ENCODE data around the gene LARGE1.

- no peak for TF ChIP-seq CTCF (IDR thresholded peaks at IDR 0.05 in 8 of 11, conservative IDR thresholded peaks at IDR 0.05 in 3 of 11)
- no peak for TF ChIP-seq POLR2A (IDR thresholded peaks at IDR 0.05)
- TF ChIP-seq POLR2AphosphoS5 (IDR thresholded peaks at IDR 0.05), result no peak
Observed at GRCh38 chr22:33923033-33923432, 2.8 kb upstream of the LARGE1 start.
